ENCODE measurements around the gene FAM241A.
"Not testable (repeated sequence)": the region's sequence is repeated elsewhere in the genome, so short reads cannot be mapped to it uniquely, and the experiment has no call there.

The FAM241A gene

DNA sequence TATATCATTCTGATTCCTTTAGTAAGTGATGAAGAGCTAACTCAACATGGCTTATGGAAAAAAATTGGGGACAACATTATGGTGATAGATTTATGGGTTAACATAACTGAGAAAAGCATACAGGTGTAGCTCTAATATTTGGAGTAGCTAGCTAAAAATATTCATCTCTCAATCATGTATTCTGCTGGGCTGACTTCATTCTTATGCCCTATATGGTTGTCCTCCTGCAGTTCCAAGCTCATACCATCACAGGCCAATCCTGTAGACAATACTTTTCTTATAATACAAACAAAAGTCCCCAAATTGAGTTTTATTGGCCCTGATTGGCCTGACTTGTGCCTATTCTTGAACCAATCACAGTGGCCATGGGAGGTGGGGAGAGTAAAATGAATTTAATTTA lies 6.7 kb upstream of the FAM241A start:
- no peak for DNase-seq (ENCODE audit: low read depth)

GRCh38 chr4:112140536-112140935 lies 4.7 kb upstream of the FAM241A start:
- no peak for DNase-seq (ENCODE audit: low read depth)

- DNase-seq (ENCODE audit: low read depth), result no peak
Measured at GRCh38 chr4:112141366-112142138, 3.7 kb upstream of the FAM241A start.

DNA sequence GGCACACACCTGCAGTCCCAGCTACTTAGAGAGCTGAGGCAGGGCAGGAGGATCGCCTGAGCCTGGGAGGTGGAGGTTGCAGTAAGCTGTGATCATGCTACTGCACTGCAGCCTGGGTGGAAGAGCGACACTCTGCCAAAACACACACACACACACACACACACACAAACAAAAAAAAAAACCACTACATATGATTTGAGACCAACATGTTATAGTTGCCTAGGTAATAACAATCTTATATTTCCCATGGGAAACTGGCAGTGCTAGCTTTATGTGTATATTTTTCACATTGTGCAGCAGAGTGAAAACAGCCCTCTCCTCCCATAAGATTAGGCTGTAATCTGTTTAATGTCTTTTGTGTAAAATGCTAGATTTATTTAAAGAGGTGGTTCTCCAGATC lies 3.1 kb upstream of the FAM241A start:
- no peak for DNase-seq (ENCODE audit: low read depth)

DNA sequence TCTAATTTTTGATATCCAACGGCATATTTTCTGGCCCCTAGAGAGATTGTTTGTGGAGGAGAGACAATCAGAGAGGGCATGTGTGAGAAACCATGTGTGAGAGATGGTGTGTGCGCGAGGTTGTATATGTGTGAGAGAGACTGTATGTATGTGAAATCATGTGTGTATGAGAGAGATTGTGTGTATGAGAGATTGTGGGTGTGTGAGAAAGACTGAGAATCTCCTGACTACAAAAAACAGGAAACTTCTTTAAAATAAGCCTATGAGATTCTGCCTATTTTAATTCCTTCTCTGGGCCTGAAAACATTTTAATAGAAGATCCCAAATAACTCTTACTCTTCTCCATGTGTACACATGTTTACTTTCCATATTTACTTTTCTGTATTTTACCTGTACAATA lies 1.5 kb upstream of the FAM241A start:
- DNase-seq (ENCODE audit: low read depth), result no peak

DNA sequence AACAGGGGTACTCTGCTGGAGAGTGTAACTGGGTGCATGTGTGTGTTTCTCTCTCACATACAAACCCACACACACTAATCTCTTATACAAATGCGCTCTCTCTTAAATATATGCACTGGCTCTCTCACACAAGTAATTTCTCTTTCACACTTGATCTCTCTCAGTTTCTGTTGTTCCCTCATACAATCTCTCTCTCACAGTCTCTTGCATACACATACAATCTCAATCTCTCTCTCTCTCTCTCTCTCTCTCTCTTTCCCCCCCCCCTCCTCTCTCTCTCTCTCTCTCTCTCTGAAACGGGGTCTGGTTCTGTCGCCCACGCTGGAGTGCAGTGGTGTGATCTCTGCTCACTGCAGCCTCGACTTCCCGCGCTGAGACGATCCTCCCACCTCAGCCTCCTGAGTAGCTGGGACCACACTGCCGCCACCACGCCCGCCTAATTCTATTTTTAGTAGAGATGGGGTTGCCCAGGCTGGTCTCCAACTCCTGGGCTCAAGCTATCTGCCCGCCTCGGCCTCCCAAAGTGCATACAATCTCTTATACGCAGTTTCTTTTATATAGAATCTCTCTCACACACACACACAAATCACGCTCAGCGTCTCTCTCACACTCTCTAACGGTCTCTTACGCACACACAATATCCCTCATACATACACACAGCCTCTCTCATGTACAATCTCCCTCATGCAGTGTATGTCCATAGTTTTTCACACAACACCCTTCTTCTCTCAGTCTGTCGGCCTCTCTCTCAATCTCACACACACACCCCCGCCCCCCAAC lies 518 bp upstream of the FAM241A start:
- DNase-seq (ENCODE audit: low read depth), result no peak

DNA sequence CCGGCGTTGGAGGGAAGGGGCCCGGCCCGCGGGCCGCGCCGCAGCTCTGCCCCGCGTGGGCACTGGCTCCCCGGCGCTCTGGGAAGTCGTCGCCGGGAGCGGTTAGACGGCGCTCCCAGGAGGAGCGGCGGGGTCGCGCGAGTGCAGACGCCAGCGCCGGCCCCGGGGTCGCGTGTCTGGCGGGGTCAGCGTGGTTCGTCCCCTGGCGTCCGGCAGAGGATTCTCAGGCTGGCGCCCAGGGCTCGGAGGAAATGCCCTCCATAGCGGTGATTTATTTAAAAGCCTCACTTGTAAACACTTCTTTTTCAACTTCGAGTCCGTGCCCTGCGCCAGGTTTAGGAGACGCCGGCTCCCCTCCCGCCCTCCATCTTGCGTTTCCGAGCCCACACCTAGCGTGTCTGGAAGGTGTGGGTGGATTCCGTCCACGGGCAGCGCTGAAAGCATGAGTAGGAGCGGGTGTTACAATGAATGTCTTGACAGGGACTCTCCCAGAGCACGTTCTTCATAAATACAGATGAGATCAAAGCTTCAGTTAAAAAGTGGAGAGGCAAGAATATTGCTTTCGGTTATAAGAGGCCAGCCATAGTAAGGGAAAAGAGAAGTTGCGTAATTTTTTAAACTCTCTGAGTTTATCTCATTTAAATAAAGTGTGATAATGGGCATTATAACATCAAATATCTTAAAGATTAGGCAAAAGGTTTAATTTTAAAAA lies 692 bp downstream of the FAM241A start:
- DNase-seq (ENCODE audit: low read depth), result peak; percentile 41

DNA sequence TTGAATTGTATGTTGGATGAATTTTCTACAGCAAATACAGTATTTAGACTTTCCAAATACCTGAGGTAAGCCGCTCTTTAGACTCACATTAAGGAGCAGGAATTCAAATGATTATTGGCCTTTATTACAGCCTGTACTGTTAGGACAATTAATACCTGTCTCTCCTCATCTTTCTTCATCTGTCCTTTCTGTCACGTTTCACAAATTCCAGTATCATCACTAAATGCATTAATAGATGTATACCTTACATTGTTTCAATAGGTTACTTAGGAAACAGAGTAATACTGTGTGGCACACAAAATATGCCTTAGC lies 1.2 kb downstream of the FAM241A start:
- DNase-seq (ENCODE audit: low read depth), result no peak

DNA sequence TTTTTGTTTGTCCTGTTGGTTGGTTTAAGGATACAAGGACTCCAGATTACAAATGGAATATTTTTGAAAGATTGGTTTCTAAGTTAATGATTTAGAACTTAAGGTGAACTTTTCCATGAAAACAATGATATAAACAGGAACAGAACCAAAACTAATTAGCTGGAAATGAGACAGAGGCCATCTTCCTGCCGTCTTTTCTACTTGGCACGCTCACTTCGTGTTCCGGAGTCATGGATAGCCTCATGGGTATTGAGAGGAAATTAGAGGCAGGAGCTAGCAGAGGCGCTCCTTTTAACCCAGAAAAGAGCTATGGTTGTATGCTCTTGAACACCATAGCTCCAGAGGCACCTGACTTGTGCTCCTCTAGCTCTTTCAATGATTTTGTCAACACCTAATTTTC lies 2.4 kb downstream of the FAM241A start:
- DNase-seq (ENCODE audit: low read depth), result no peak

GRCh38 chr4:112150920-112151319 lies 5.7 kb downstream of the FAM241A start:
- DNase-seq (ENCODE audit: low read depth), result no peak

- DNase-seq (ENCODE audit: low read depth), result no peak
Measured at GRCh38 chr4:112152521-112152920, 7.3 kb downstream of the FAM241A start.

- DNase-seq (ENCODE audit: low read depth), result no peak
Measured at GRCh38 chr4:112153211-112153791, 8.0 kb downstream of the FAM241A start.

DNA sequence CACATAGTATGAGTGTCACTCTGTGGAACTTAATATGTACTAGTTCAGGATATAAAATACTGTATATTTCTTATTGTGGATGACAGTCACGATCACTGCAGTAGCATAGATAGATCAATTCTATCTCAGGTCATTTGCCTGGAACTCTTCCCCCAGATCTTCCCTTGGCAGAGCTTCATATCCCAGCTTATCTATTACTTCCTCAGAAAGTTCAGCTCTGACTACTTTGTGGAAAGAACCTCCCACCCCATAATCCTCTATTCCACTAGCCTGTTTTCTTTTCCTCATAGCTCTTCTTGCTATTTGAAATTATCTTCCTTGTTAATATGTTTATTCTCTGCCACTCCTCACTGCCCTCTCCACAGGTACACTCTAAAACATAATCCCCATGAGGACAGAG lies 10.9 kb downstream of the FAM241A start:
- no peak for DNase-seq (ENCODE audit: low read depth)

GRCh38 chr4:112156553-112156952 lies 11.3 kb downstream of the FAM241A start:
- no peak for DNase-seq (ENCODE audit: low read depth)

DNA sequence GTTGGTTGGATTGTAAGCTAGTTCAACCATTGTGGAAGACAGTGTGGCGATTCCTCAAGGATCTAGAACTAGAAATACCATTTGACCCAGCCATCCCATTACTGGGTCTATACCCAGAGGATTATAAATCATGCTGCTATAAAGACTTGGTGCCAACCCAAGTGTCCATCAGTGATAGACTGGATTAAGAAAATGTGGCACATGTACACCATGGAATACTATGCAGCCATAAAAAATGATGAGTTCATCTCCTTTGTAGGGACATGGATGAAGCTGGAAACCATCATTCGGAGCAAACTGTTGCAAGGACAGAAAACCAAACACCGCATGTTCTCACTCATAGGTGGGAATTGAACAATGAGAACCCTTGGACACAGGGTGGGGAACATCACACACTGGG lies 18.5 kb downstream of the FAM241A start:
- DNase-seq (ENCODE audit: low read depth), result not testable (repeated sequence)

DNA sequence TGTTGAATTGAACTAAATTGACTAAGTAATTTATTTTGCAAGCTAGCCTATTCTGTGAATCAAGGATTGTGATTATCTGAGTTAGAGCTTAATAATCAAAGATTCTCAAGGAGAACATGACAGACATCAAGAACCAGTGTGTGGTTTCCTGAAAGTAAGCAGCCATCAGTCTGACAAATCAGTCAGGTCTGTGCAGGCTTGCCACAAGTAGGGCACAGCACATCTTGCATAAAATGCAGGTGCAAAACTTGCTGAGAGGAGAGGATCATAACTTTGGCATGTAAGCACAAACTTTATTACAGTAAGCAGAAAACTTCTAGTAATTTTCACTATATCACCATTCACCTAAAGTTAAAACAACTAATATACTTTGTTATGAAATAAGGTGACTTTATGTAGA lies 22.5 kb downstream of the FAM241A start:
- no peak for DNase-seq (ENCODE audit: low read depth)

- no peak for DNase-seq (ENCODE audit: low read depth)
Measured at GRCh38 chr4:112168719-112169500, 23.7 kb downstream of the FAM241A start.

- peak; percentile 88 for DNase-seq (ENCODE audit: low read depth)
Measured at GRCh38 chr4:112170451-112170993, 25.3 kb downstream of the FAM241A start.

DNA sequence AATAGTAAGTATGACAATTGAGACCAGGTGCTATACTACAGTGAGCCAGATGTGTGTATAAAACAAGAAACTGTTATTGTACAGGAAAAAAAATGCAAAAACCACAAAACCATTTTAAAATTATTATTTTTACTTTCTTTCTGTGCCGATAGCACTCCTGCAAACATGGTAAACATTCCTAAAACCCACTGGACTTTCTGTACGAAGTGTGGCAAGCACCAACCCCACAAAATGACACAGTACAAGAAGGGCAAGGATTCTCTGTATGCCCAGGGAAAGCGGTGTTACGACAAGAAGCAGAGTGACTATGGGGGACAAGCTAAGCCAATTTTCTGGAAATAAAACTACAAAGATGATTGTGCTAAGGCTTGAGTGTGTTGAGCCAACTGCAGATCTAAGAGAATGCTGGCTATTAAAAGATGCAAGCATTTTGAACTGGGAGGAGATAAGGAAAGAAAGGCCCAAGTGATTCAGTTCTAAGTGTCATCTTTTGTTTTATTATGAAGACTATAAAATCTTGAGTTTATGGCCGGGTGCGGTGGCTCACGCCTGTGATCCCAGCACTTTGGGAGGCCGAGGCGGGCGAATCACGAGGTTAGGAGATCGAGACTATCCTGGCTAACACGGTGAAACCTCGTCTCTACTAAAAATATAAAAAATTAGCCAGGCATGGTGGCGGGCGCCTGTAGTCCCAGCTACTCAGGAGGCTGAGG lies 26.0 kb downstream of the FAM241A start:
- not testable (repeated sequence) for DNase-seq (ENCODE audit: low read depth)

DNA sequence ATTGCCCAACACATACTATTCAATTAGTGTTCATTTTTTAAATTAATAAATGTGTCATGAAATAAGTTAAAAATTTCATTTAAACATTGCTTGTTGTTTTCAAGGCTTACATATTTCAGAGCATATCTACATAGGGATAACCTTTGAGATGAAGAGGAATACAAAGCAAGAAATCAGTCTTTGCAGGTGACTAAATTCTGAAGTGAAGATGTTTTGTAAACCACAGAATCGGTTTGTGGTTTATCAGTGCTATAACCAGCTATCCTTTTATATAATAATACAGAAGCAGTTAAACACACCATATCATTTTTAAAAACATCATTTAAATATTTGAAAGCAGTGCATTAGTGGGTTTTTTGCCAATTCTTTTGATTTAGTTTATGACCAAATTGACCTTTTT lies 26.9 kb downstream of the FAM241A start:
- DNase-seq (ENCODE audit: low read depth), result no peak

Data from HS-27A (cell line).